K562 (cell line): ENCODE measurements around the gene POLRMT. TPM values are rescaled to one million over a fixed set of nuclear protein-coding genes. Genes with fewer than 3 reads are reported as not detected.

ENCODE experiments used
- ARNT ChIP-seq, 2 experiments: fragments of 450-650 bp; IDR thresholded peaks; 2 replicates each; pipeline ENCODE4 v1.6.1; 2016; ENCODE audit warnings: mild to moderate bottlenecking in 1 of 2
- FOXA3 ChIP-seq, 2 experiments: fragments of 450-650 bp in 1 of 2; sonication (generic) in 1 of 2; formaldehyde crosslinking; IDR thresholded peaks in 1 of 2; conservative IDR thresholded peaks in 1 of 2; 2 replicates each; pipeline versions ENCODE4 v1.4.0 to v1.8.0; 2020 to 2022; ENCODE audit warnings: mild to moderate bottlenecking in 2 of 2, missing genetic modification reagents in 1 of 2
- GABPA ChIP-seq: fragments of 200-800 bp; sonication (Bioruptor generic); conservative IDR thresholded peaks from 2 replicates; pipeline ENCODE4 v1.6.1; 2016; ENCODE audit warnings: low read depth, missing genetic modification characterization, missing compliant biosample characterization
- HIVEP1 ChIP-seq: fragments of 250-450 bp; sonication (Bioruptor Pico); IDR thresholded peaks from 2 replicates; pipeline ENCODE4 v1.4.0; 2020; ENCODE audit warnings: mild to moderate bottlenecking
- L3MBTL2 ChIP-seq: fragments of 450-650 bp; IDR thresholded peaks from 2 replicates; pipeline ENCODE4 v1.6.1; 2016; ENCODE audit warnings: mild to moderate bottlenecking, moderate library complexity
- MAFF ChIP-seq: IDR thresholded peaks from 2 replicates; pipeline ENCODE4 v1.6.1; 2012; ENCODE audit warnings: low read length, improper control_type of control experiment
- MCM7 ChIP-seq, 2 experiments: fragments of 450-650 bp; IDR thresholded peaks; 2 replicates each; pipeline ENCODE4 v1.6.1; 2016 to 2018
- POU5F1 ChIP-seq: fragments of 150-350 bp; IDR thresholded peaks from 2 replicates; pipeline ENCODE4 v1.6.1; 2014; ENCODE audit warnings: borderline replicate concordance, low read length, low read depth, mild to moderate bottlenecking; ENCODE audit not compliant: partially characterized antibody
- PRPF4 ChIP-seq: fragments of 200-400 bp; formaldehyde crosslinking; IDR thresholded peaks from one replicate; pipeline ENCODE4 v1.6.1; 2017; ENCODE audit warnings: low read length, low read depth, mild to moderate bottlenecking; ENCODE audit not compliant: insufficient read depth, poor library complexity, severe bottlenecking
- SMAD3 ChIP-seq: fragments of 450-650 bp; formaldehyde crosslinking; conservative IDR thresholded peaks from 2 replicates; pipeline ENCODE4 v1.4.0; 2020; ENCODE audit warnings: mild to moderate bottlenecking
- SMAD4 ChIP-seq: fragments of 250-450 bp; sonication (Bioruptor Pico); conservative IDR thresholded peaks from 2 replicates; pipeline ENCODE4 v1.8.0; 2021; ENCODE audit warnings: inconsistent platforms, mild to moderate bottlenecking, moderate library complexity
- TCF7L2 ChIP-seq: fragments of 150-350 bp; IDR thresholded peaks from 2 replicates; pipeline ENCODE4 v1.6.1; 2016; ENCODE audit warnings: low read depth, mild to moderate bottlenecking, low read length, moderate library complexity
- THRA ChIP-seq: fragments of 450-650 bp; IDR thresholded peaks from 2 replicates; pipeline ENCODE4 v1.6.1; 2017; ENCODE audit warnings: mild to moderate bottlenecking, moderate library complexity
- TOE1 ChIP-seq, 2 experiments: fragments of 450-650 bp in 1 of 2; sonication (generic) in 1 of 2; formaldehyde crosslinking in 1 of 2; IDR thresholded peaks; 2 replicates each; pipeline versions ENCODE4 v1.7.1 to v1.8.0; 2016 to 2022; ENCODE audit warnings: borderline replicate concordance in 2 of 2, mild to moderate bottlenecking in 2 of 2, antibody characterized with exemption in 1 of 2, inconsistent platforms in 1 of 2, low read depth in 1 of 2, missing genetic modification reagents in 1 of 2, moderate library complexity in 1 of 2
- ZBTB40 ChIP-seq, 2 experiments: fragments of 450-650 bp in 1 of 2; sonication (generic) in 1 of 2; formaldehyde crosslinking in 1 of 2; IDR thresholded peaks; 2 replicates each; pipeline versions ENCODE4 v1.7.1 to v1.9.0; 2016 to 2022; ENCODE audit warnings: inconsistent platforms in 1 of 2, mild to moderate bottlenecking in 1 of 2, missing genetic modification reagents in 1 of 2
- ZFX ChIP-seq: sonication (generic); formaldehyde crosslinking; IDR thresholded peaks from 2 replicates; pipeline ENCODE4 v1.8.0; 2022; ENCODE audit warnings: mild to moderate bottlenecking, missing genetic modification reagents, moderate library complexity
- ZNF316 ChIP-seq: fragments of 450-650 bp; IDR thresholded peaks from 2 replicates; pipeline ENCODE4 v1.6.1; 2016
- polyA plus RNA-seq, 8 experiments: library from polyadenylated mRNA; depleted of rRNA in 4 of 8; stranded (reverse) in 5 of 8; unstranded in 3 of 8; fragments of >200 nt; fragmentation: Nextera tagmentation in 2 of 8; fragmentation: Illumina TruSeq in 1 of 8; extraction: Ambion mirVana in 2 of 8; extraction: Trizol in 1 of 8; gene quantifications; 2 replicates each; pipeline versions ENCODE4 v1.2.1 to v1.2.3, GENCODE V29; 2011 to 2014; ENCODE audit warnings: inconsistent platforms in 1 of 8, missing spikeins in 1 of 8
- total RNA-seq, 7 experiments: library from RNA; depleted of rRNA in 6 of 7; stranded (reverse); fragments of >200 nt in 6 of 7; fragmentation: Illumina TruSeq in 2 of 7; extraction: Trizol in 2 of 7; gene quantifications; 2 replicates each; pipeline versions ENCODE4 v1.2.1 to v1.2.3, GENCODE V29; 2011 to 2021; ENCODE audit warnings: low replicate concordance in 1 of 7

POLRMT gene
- total and polyA plus RNA-seq, 9 of the 15 experiments (the other 6 are each of a cell fraction or from before 2014, with no cell fraction given), result 30.3 to 144 (median 68.0) TPM

DNA sequence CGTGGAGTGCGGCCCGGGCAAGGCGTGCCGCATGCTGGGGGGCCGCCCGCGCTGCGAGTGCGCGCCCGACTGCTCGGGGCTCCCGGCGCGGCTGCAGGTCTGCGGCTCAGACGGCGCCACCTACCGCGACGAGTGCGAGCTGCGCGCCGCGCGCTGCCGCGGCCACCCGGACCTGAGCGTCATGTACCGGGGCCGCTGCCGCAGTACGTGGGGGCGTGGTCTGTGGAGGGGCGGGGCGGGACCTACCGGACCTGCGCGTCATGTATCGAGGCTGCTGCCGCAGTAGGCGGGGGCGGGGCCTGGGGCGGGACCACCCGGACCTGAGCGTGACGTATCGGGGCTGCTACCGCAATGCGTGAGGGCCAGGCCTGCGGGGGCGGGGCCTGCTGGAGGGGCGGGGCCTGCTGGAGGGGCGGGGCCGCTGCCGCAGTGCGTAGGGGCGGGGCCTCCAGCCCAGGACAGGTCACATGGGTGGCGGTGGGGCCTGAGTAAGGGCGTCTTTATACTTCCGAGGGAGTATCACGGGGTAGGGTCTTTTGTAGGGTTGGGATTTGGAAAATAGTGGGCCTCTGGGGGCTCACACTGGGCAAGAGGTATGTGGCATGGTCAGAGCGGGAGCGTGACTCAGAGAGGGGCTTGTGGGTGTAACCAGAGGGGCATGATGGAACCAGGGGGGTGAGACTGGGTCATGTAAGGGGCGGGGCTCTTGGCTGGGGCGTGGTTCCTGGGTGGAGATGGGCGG lies 47.1 kb upstream of the POLRMT start (continued):
- no peak for TF ChIP-seq POU5F1
- no peak; the same call in 1 of the 2 replicates for TF ChIP-seq GABPA (tag)
- TF ChIP-seq SMAD3 (CRISPR knock-in tag), result no peak; the same call in 1 of the 2 replicates
- TF ChIP-seq ZFX (CRISPR knock-in tag), result peak; percentile 31
- TF ChIP-seq TOE1 (IDR thresholded peaks at IDR 0.05; ENCODE audit: borderline replicate concordance), result peak; percentile 88
- 0 out of 2 replicates have a peak, but pooled peaks have one; percentile 59 for TF ChIP-seq TOE1 (CRISPR knock-in tag; IDR thresholded peaks at IDR 0.05; ENCODE audit: borderline replicate concordance, low read depth)
- no peak for TF ChIP-seq HIVEP1
- TF ChIP-seq MCM7 (IDR thresholded peaks at IDR 0.05), result no peak
- peak; percentile 11; the same call in 1 of the 2 replicates for TF ChIP-seq ZNF316
- no peak for TF ChIP-seq FOXA3 (CRISPR knock-in tag; conservative IDR thresholded peaks at IDR 0.05 in 1 of 2, IDR thresholded peaks at IDR 0.05 in 1 of 2)
- TF ChIP-seq ZBTB40 (IDR thresholded peaks at IDR 0.05), result no peak
- TF ChIP-seq ZBTB40 (CRISPR knock-in tag; IDR thresholded peaks at IDR 0.05), result no peak
- no peak for TF ChIP-seq MAFF
- peak; percentile 80; the same call in 1 of the 2 replicates for TF ChIP-seq L3MBTL2
- no peak; the same call in 1 of the 2 replicates for TF ChIP-seq THRA
- no peak for TF ChIP-seq TCF7L2
- TF ChIP-seq PRPF4, result no peak
- no peak for TF ChIP-seq ARNT (IDR thresholded peaks at IDR 0.05)
- peak; percentile 83 for TF ChIP-seq SMAD4 (CRISPR knock-in tag)
